ENCODE data around the gene USP11.

DNA sequence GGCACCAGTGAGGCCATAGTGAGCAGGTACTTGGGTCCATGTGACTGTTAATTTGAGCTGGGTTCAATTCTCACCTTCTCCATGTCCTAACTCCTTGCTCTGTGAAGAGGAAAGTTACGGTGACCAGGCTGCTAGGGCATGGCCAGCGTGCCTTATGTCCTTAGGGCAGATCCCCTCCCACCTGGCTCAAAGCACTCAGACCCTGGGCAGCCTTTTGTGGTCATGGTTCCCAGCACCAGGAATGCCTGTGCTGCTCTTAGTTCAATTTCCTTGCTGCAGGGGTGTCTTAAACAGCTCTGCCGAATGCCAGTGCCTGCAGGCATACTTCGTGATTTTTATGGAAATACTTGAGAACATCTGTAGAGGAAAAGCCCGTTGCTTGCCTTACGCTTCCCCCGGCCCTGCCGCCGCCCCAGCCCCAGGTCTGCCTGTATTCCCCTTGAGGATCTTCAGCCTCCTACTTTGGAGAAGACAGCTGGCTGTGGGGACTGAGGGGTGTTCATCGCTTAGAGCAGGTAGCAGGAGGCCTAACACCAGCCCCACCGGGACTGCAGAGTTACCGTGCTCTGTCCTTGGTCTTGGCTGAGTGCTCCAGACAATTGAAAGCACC is 17.4 kb upstream of the USP11 start:
- TF ChIP-seq EZH2 (IDR thresholded peaks at IDR 0.05) (no peak), POLR2A (IDR thresholded peaks at IDR 0.05; ENCODE audit: borderline replicate concordance, extremely low read depth, insufficient read depth, insufficient read length) (no peak), EZH2phosphoT487 (IDR thresholded peaks at IDR 0.05; ENCODE audit: borderline replicate concordance) (no peak)
- TF ChIP-seq, protein P1, sequence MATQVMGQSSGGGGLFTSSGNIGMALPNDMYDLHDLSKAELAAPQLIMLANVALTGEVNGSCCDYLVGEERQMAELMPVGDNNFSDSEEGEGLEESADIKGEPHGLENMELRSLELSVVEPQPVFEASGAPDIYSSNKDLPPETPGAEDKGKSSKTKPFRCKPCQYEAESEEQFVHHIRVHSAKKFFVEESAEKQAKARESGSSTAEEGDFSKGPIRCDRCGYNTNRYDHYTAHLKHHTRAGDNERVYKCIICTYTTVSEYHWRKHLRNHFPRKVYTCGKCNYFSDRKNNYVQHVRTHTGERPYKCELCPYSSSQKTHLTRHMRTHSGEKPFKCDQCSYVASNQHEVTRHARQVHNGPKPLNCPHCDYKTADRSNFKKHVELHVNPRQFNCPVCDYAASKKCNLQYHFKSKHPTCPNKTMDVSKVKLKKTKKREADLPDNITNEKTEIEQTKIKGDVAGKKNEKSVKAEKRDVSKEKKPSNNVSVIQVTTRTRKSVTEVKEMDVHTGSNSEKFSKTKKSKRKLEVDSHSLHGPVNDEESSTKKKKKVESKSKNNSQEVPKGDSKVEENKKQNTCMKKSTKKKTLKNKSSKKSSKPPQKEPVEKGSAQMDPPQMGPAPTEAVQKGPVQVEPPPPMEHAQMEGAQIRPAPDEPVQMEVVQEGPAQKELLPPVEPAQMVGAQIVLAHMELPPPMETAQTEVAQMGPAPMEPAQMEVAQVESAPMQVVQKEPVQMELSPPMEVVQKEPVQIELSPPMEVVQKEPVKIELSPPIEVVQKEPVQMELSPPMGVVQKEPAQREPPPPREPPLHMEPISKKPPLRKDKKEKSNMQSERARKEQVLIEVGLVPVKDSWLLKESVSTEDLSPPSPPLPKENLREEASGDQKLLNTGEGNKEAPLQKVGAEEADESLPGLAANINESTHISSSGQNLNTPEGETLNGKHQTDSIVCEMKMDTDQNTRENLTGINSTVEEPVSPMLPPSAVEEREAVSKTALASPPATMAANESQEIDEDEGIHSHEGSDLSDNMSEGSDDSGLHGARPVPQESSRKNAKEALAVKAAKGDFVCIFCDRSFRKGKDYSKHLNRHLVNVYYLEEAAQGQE (IDR thresholded peaks at IDR 0.05; ENCODE audit: low read depth): no peak
- TF ChIP-seq, protein P2, sequence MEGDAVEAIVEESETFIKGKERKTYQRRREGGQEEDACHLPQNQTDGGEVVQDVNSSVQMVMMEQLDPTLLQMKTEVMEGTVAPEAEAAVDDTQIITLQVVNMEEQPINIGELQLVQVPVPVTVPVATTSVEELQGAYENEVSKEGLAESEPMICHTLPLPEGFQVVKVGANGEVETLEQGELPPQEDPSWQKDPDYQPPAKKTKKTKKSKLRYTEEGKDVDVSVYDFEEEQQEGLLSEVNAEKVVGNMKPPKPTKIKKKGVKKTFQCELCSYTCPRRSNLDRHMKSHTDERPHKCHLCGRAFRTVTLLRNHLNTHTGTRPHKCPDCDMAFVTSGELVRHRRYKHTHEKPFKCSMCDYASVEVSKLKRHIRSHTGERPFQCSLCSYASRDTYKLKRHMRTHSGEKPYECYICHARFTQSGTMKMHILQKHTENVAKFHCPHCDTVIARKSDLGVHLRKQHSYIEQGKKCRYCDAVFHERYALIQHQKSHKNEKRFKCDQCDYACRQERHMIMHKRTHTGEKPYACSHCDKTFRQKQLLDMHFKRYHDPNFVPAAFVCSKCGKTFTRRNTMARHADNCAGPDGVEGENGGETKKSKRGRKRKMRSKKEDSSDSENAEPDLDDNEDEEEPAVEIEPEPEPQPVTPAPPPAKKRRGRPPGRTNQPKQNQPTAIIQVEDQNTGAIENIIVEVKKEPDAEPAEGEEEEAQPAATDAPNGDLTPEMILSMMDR (IDR thresholded peaks at IDR 0.05 in 2 of 3, conservative IDR thresholded peaks at IDR 0.05 in 1 of 3; ENCODE audit: borderline replicate concordance in 1 of 3, insufficient read depth in 1 of 3, low read depth in 2 of 3, low read length in 2 of 3): no peak
